Frontal cortex (tissue), 4 donors: ENCODE data around the gene PSMA1. TPM values are rescaled to one million over a fixed set of nuclear protein-coding genes. Genes with fewer than 3 reads are reported as not detected.
A peak's percentile ranks its signal among the peaks of the same experiment; 100 is the strongest.
"Not testable (repeated sequence)": the region's sequence is repeated elsewhere in the genome, so short reads cannot be mapped to it uniquely, and the experiment has no call there.

Source experiments
- DNase-seq, 2 donors: peaks; one replicate each; pipeline ENCODE4 v3.0.0; 2012; ENCODE audit warnings: low spot score in 2 of 2
- FAIRE-seq: peaks from 2 replicates; lab custom pipeline; 2012; peaks lifted over from hg19 to GRCh38; lab: Jason Lieb, UNC
- total RNA-seq: library from RNA; depleted of rRNA; stranded (reverse); fragments of >200 nt; gene quantifications from one replicate; pipeline ENCODE4 v1.2.3, GENCODE V29; 2014
- donor health status: control.
- donor health status: control.
- donor health status: control.

PSMA1 gene
- total RNA-seq, 1 donor from 2014 or later, result 163 TPM

DNA sequence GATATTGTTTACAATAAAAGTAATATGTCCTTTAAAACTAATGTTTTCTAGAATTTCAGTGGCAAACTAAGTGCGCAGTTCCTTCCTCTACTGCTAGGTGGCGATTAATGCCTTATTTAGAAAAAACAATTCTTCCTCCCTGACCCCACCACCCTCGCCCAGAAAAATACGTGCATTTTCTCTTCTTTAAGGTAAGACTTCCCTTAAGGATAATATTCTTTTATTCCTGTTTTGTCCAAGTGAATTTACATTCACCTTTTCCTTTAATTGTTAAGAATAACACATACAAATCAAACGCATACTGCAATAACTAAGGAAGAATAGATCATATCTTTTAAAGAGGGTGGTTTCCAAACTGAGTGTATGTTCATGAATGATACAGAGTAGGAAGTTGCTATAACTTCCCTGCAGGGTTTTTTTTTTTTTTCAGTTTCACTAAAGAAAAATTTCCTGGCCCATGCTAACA is 17.0 kb upstream of the PSMA1 start:
- peak in 1 of 2 donors; percentile 43 for DNase-seq
- FAIRE-seq, result peak; percentile 15

GRCh38 chr11:14535166-14535565 is 15.0 kb upstream of the PSMA1 start:
- DNase-seq, FAIRE-seq: not testable (repeated sequence)

GRCh38 chr11:14529951-14530350 is 9.8 kb upstream of the PSMA1 start:
- FAIRE-seq, result no peak

DNA sequence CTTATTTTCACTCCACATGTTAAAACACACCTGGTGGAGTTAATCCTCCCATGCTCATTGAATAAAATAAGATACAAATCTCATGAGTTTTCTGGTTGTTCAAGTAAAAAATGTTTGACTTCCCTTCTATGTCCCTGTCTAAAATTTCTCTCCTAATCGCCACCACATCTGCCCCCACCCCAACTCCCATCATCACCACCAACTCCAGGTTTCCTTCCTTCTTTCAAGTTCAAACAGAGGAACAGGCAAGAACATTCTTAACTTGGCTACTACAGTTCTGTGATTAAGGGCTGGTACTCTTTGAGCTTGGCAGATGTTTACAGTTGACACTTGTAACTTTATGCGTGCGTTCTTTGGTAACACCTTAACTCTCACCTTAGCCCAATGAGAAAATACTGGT is 9.1 kb upstream of the PSMA1 start:
- DNase-seq (no peak), FAIRE-seq (no peak)

More at GRCh38 chr11:14529951-14530350, 9.8 kb upstream of the PSMA1 start:
- no peak for DNase-seq

DNA sequence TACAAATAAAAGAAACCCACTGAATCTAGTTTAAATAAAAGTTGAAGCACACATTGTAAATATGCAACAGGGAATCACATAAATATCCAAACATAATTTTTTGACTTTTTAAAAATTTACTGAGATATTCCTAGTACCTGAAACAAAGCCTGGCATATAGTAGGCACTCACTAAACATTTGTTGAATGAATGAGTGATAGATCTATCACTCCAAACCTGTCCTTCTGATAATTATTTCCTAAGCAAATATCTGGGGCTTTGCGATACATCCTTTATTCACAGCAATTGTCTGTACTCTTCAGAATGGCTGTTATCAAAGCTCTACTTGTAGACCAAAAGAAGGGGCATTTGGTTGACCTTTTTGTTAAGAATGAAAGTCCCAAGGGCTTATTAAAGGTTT is 2.6 kb upstream of the PSMA1 start:
- FAIRE-seq (no peak), DNase-seq (no peak)

DNA sequence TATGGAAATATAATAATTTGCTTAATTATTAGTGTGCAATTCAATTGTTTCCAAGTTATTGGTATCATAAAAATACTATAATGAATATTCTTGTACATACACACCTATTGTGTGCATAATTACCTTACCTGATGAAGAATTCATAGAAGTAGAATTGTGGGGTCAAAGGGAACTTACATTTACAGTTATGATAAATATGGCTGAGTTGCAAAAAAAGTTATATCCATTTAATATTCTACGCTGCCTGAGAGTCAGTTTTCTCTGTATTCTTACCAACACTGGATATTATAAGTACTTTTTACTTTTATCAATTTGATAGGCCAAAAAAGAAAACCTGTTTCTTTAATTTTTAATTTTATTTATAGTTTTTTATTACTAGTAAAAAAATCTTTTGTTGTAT is 2.1 kb upstream of the PSMA1 start:
- FAIRE-seq, result no peak

DNA sequence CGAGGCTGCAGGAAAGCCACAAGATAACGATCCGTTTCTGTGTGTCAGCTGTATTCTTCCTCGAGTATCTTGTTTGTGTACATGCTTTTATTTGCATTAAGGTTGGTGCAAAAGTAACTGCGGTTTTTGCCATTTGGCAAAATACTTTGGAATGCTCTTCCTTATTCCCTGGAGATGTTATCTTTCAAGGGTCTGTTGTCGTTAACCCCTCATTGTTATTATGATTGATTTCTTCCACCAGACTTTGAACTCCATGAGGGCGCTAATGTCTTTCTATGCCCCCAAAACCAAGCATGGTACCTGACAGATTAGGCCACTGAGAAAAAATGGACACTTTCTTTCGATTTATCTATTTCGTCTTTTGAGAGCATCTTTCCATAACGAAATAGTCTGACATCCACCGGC is 563 bp upstream of the PSMA1 start:
- FAIRE-seq, result no peak
- DNase-seq, result no peak

More for the DNA sequence above, 2.1 kb upstream of the PSMA1 start:
- no peak for DNase-seq

DNA sequence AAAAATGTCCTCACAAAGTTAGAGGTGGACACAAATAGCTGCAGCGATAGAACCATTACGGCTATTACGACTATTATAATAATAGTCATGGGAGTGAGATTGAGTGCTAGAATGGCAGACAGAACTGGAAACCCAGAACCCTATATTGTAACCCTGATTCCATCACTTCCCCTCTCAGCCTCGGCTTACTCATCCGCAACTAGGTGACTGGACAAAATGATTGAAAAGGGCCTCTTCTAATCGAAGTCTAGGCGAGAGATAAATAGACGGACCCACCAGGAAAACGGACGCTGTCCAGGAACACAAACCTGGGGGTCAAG is 629 bp downstream of the PSMA1 start:
- no peak for DNase-seq
- FAIRE-seq, result no peak

- DNase-seq (no peak), FAIRE-seq (no peak)
Observed at GRCh38 chr11:14518820-14519219, 1.4 kb downstream of the PSMA1 start.

- FAIRE-seq (no peak), DNase-seq (no peak)
Observed at GRCh38 chr11:14513800-14514199, 6.4 kb downstream of the PSMA1 start.

- no peak for FAIRE-seq
- no peak for DNase-seq
Observed at GRCh38 chr11:14506532-14506931, 13.7 kb downstream of the PSMA1 start.

- DNase-seq (no peak), FAIRE-seq (no peak)
Observed at GRCh38 chr11:14503023-14503422, 17.2 kb downstream of the PSMA1 start.

GRCh38 chr11:14502039-14502438 is 18.1 kb downstream of the PSMA1 start:
- FAIRE-seq (no peak), DNase-seq (no peak)

DNA sequence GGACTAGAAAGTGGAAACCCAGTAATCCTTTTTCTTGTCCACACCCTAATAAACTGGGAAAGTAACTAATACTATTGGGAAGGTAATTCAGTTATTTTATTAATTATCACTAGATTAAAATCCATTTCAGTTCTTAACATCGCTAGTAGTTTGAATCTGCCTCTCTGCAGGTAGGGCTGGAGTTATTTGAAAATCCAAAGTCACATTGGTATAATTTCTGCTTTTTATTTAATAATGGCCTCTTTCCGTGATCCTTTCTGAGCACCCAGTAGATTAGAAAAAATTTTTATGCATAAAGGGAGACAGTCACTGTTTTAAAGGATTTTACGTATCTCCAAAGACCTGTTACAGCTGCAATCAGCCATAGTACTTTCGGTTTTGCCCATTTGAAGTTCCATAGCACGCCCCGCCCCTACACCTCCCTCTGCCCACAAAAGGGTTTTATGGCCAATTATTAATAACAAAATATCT is 20.0 kb downstream of the PSMA1 start:
- no peak for FAIRE-seq
- peak in 1 of 2 donors; percentile 12 for DNase-seq

DNA sequence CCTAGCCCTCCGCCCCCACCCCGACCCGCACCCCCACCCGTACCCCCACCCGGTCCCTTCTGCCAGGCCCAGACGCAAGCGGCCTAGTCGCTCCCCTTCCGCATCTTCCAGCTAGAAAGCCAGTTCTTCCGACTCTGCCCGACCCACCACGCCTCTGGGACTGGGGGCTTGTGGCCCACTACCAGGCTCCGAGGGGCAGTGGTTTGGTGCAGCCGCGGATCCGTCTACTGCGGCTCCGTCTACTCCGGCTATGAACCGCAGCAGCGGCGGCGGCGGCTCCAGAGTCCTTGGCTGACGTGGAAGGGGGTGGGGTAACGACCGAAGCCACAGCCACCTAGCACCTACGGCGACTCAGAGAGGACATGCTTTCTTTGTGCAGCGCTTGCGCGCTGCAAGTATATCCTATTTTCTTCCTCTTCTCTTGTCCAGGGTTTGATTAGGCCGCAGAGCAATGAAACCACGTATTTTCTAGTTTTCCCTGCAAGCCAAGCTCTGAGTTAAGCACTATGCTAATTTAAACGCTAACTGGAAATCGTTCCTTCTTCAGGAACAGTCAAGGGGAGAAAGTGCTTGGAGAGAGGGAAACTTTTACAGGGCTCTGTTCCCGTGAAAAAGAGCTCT is 20.5 kb downstream of the PSMA1 start, which contains the start of gene COPB1:
COPB1 (minus strand) TSS at position 252 of the 621 bp plus-strand sequence. CDS start 883 bp downstream, outside the sequence.
- FAIRE-seq (no peak), DNase-seq (peak; percentile 72 to 81)

DNA sequence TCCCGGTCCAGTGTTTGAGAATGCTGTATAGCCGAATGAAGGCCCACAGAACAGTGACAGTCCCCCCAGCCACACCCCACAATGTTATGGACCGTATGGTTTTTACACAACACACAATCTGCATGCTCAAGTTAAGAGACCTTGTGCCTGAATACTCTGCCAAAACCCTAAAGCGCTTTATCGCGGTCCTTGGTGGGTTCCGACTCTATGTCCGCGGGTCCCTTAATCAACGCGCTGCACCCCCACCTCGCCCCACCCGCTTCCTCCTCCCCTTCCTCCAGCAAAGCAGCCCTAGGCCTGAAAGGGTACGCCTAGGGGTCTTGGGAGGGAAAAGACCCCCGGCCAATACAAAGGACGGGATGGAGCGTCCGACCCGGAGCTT is 21.0 kb downstream of the PSMA1 start:
- DNase-seq (peak in 1 of 2 donors; percentile 22), FAIRE-seq (no peak)

- DNase-seq (no peak), FAIRE-seq (no peak)
Observed at GRCh38 chr11:14480716-14481115, 39.5 kb downstream of the PSMA1 start.

- FAIRE-seq (no peak), DNase-seq (no peak)
Observed at GRCh38 chr11:14471127-14471526, 49.1 kb downstream of the PSMA1 start.

- DNase-seq (no peak), FAIRE-seq (no peak)
Observed at GRCh38 chr11:14463623-14464022, 56.6 kb downstream of the PSMA1 start.

DNA sequence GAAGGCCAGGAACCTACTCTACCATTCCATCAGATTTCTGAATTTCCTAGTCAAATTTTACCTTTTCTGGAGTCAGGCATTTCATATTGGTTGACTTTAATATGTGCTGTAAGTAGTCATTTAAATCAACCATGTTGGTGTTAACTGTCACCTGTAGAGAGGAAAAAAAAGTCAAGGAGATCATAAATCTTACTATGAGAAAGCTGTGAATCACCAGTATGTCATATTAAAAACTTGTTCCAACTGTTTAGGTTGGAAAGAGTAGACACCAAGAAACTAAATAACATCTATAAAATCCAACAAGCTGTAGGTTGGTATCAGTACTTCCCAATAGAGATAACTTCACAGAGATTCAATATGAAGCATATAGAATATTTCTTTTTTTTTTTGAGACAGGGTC is 60.0 kb downstream of the PSMA1 start:
- FAIRE-seq (no peak), DNase-seq (no peak)

DNA sequence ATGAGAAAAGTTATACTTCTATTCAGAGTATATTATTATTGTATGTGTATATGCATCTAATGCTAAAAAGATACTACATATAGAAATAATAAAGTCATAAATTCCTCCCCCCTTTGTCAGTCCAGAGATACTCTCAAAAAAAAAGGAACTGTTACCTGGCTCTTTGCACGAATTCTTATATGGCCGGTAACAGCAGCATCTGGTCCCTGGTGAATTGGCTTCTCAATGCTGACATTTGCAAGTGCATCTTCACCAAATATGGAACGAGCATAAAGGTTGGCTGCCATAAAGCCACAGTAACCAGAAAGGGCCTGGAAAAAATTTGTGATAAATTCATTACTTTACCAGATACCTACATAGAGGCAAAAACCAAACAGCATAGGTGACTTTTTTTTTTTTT is 61.8 kb downstream of the PSMA1 start:
- DNase-seq, result no peak
- no peak for FAIRE-seq
